Left renal pelvis (tissue), 4 donors: Measurements from ENCODE around the gene TNP2. TPM values are rescaled to one million over a fixed set of nuclear protein-coding genes. Genes with fewer than 3 reads are reported as not detected.
"Not testable (repeated sequence)": the region's sequence is repeated elsewhere in the genome, so short reads cannot be mapped to it uniquely, and the experiment has no call there.

ENCODE experiments used
- DNase-seq, 4 donors: peaks; one replicate each; pipeline ENCODE4 v3.0.0-alpha.2; 2013; ENCODE audit warnings: low read depth in 4 of 4, low spot score in 3 of 4
- polyA plus RNA-seq, 4 donors: library from polyadenylated mRNA; unstranded; fragments of 120-200 nt; gene quantifications; one replicate each; pipeline ENCODE4 v1.2.1, GENCODE V29; 2013; ENCODE audit not compliant: insufficient read length in 4 of 4

Gene TNP2
- polyA plus RNA-seq, 4 donors, result not detected

DNA sequence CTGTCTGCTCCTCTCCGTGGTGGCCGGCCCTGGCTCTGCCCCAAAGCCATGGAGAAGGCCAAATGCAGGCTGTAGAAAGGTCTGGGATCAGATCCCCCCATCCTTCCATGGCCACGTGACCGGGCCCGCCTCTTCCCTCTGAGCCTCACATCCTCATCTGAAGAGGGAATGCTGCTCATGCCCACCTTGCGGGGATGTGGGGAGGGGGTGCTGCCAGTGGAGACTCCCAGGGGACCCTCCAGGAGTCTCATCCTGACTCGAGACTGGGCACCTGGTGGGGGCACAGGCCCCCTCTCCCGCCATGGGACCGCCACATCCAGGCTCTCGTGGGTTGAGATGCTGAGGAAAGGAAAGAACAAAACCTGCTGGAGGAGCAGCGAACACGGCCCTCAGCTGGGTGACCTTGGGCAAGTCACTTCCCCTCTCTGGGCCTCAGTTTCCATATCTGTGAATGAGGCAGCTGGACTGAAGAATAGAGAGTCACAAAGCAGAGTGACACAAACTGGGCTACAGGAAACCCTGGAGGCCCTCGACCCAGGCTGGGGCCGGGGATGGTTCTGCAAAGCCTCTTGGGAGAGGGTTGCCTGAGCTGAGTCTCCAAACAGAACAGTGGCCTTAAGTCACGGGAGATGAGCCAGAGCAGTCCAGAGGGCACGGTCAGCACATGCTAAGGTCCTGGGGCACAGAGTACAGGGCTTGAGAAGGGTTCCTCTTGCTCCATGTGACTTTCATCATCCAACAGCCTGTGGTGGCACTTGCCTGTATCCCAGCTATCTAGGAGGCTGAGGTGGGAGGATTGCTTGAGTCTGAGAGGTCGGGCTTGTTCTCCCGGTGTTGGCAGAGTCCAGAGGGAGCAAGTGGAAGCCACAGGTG is 43.2 kb downstream of the TNP2 start:
- no peak for DNase-seq

DNA sequence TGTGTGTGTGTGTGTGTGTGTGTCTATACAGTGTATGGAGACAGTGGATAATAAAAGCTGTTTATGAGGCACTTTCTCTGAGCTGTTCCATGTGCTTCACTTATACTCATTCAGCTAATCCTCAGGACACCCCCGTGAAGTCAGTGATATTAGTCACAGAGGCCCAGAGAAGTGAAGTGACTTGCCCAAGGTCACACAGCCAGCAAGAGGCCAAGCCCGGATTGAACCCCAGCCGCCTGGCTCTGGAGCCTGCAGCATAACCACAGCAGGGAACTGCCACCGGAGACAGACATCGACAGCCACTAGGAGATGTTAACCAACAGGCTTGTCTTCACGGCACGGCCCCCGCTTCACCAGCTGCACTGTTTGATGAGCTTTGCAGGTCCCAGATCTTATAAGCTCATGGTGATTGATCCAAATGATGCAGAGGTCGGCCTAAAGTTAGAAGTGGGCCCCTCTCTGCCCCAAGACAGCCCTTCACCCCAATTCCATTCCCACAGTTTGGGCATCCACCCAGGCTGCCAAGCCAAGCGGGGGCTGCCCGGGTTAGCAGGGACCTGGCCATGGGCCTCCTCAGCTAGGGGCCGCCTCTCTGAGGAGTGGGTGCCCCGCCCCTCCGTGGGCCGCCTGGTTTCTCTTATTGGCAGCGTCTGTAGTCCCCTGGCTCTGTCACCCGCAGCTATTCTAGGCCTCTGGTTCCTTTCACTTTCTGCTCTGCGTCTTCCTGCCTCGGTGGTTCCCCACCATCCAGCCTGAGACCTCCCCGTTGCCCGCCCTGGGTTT is 44.0 kb downstream of the TNP2 start:
- DNase-seq, result no peak

- no peak for DNase-seq
These were observed 44.8 kb downstream of the TNP2 start for GRCh38 chr16:11224096-11224893.

- not testable (repeated sequence) for DNase-seq
These were observed 48.6 kb downstream of the TNP2 start for GRCh38 chr16:11220507-11220906.

- no peak for DNase-seq
These were observed 49.9 kb downstream of the TNP2 start for GRCh38 chr16:11219178-11219577.

- no peak for DNase-seq
These were observed 50.5 kb downstream of the TNP2 start for GRCh38 chr16:11218604-11218962.

Other genes with a start within 250 kb of the TNP2 start
- gene SOCS1, start 13.1 kb downstream of the TNP2 start, polyA plus RNA-seq, result 1 to 10 TPM; 4.1 to 8.0 (median 6.3) TPM
- not detected for gene PRM3, start 4.3 kb upstream of the TNP2 start, polyA plus RNA-seq
- gene PRM2, start 7.2 kb upstream of the TNP2 start, polyA plus RNA-seq, result not detected
- not detected for gene PRM1, start 12.0 kb upstream of the TNP2 start, polyA plus RNA-seq
- gene RMI2, start 76.1 kb upstream of the TNP2 start, polyA plus RNA-seq, result 10 to 100 TPM; 16.6 to 38.9 (median 27.9) TPM